ENCODE measurements around the gene IDH2.

GRCh38 chr15:90084876-90085423, 17.3 kb downstream of the IDH2 start:
- TF ChIP-seq POLR2A (IDR thresholded peaks at IDR 0.05) (no peak), CTCF (IDR thresholded peaks at IDR 0.05) (no peak)

All from transverse colon (tissue), 3 donors.